Measurements from ENCODE around the gene ING4. TPM values are rescaled to one million over a fixed set of nuclear protein-coding genes. Genes with fewer than 3 reads are reported as not detected.

The ING4 gene
- total RNA-seq, 2 experiments from 2014 or later: 16.6 to 16.7 TPM

GRCh38 chr12:6700646-6701051 is 37.7 kb upstream of the ING4 start, which contains the start of gene PIANP:
PIANP (minus strand) TSS chr12:6700815; CDS start chr12:6698061, 2,754 bp downstream.
- CTCF ChIA-PET: interaction anchor here (2.7 kb wide), 1 partner anchor 23 kb away, joined by 10 read pairs; the partner anchor contains the start of gene COPS7A
- Mint-ChIP-seq H3K4me3 (peak within 1 kb of the TSS; percentile 63), H3K36me3 (ENCODE audit: low read depth) (no peaks in the 10 kb centered on the region), H3K4me1 (ENCODE audit: low read depth) (peaks cover 13% of the 10 kb centered on the region), H3K27me3 (peaks cover 52% of the 10 kb centered on the region), H3K27ac (no peak within 1 kb of the TSS), H3K9me3 (no peaks in the 10 kb centered on the region)
- intact Hi-C loops (cut with micrococcal nuclease): no loop called here
- POLR2A ChIA-PET: interaction anchor here (0.7 to 0.8 kb wide), 2 partner anchors 12 to 49 kb away, joined by 3 to 4 read pairs; partner anchors contain the start of gene ZNF384
- peak; percentile 49 for DNase-seq
- TF ChIP-seq CTCF (IDR thresholded peaks at IDR 0.05): no peak
- peak; percentile 73 for ATAC-seq

DNA sequence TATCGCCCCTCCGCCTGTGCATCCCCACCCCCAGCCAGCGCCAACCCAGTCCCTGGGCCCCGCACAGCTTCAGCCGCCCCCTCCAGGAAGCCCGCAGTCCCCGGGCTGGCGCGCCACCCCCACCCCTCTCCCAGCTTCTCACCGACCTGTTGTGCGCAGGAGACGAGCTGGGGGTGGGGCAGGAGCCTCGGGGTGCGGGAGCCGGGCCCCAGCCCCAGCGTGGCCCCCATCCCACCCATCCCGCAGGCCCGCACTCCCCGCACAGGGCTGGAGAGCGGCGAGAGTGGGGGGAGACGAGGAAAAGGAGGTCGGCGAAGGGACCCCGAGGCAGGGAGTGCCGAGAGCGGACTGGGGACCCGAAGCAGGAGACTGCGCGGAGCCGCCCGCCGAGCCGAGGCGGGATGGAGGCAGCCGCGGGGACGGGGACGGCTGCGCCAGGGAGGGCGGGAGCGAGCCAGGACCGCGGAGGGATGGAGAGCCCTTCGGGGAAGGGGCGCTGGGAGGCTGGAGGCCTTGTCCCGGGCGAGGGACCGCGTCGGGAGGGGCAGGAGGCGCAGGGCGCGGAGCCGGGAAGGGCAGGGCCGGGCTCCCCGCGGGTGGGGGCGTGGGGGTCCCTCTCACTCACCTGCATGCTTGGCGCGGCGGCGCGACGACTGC is 37.2 kb upstream of the ING4 start:
- Mint-ChIP-seq H3K4me1 (ENCODE audit: low read depth) (peaks cover 13% of the 10 kb centered on the region), H3K36me3 (ENCODE audit: low read depth) (no peaks in the 10 kb centered on the region), H3K27me3 (peaks cover 50% of the 10 kb centered on the region), H3K27ac (no peak overlapping the region), H3K9me3 (no peaks in the 10 kb centered on the region), H3K4me3 (peak overlapping the region; percentile 51)
- peak; percentile 46 for ATAC-seq
- no peak for TF ChIP-seq CTCF (IDR thresholded peaks at IDR 0.05)
- ChIA-PET CTCF (interaction anchor here (2.7 to 2.8 kb wide), 2 partner anchors 10 to 23 kb away, joined by 10 to 13 read pairs; partner anchors contain the start of genes COPS7A and ZNF384), POLR2A (interaction anchor here (0.8 kb wide), 1 partner anchor 11 kb away, joined by 4 read pairs; the partner anchor contains the start of gene ZNF384)
- intact Hi-C loops (cut with micrococcal nuclease): no loop called here
- DNase-seq: peak; percentile 33

GRCh38 chr12:6699259-6699988 is 36.5 kb upstream of the ING4 start:
- no peak for TF ChIP-seq CTCF (IDR thresholded peaks at IDR 0.05)
- Mint-ChIP-seq H3K4me1 (ENCODE audit: low read depth) (peaks cover 13% of the 10 kb centered on the region), H3K36me3 (ENCODE audit: low read depth) (no peaks in the 10 kb centered on the region), H3K4me3 (peak overlapping the region; percentile 51), H3K27ac (no peak overlapping the region), H3K27me3 (peaks cover 47% of the 10 kb centered on the region), H3K9me3 (no peaks in the 10 kb centered on the region)
- intact Hi-C loops (cut with micrococcal nuclease): no loop called here
- CTCF ChIA-PET: interaction anchor here (0.9 to 2.8 kb wide), 4 partner anchors 9 to 79 kb away, joined by 3 to 13 read pairs (median 6); partner anchors contain the start of genes COPS7A and ZNF384
- no peak for ATAC-seq
- DNase-seq: no peak
- POLR2A ChIA-PET: interaction anchor here (0.7 to 0.8 kb wide), 2 partner anchors 10 to 15 kb away, joined by 3 to 4 read pairs; partner anchors contain the start of gene ZNF384

GRCh38 chr12:6698352-6699046 is 35.6 kb upstream of the ING4 start:
- intact Hi-C loops (cut with micrococcal nuclease): no loop called here

More at GRCh38 chr12:6698352-6699046, 35.6 kb upstream of the ING4 start:
- Mint-ChIP-seq H3K4me1 (ENCODE audit: low read depth) (peaks cover 13% of the 10 kb centered on the region), H3K36me3 (ENCODE audit: low read depth) (no peaks in the 10 kb centered on the region), H3K27me3 (peaks cover 39% of the 10 kb centered on the region), H3K4me3 (no peak overlapping the region), H3K9me3 (no peaks in the 10 kb centered on the region), H3K27ac (no peak overlapping the region)
- ChIA-PET POLR2A (interaction anchor here (0.7 kb wide), 2 partner anchors 14 to 208 kb away, joined by 3 read pairs; no protein-coding TSS in a partner anchor), CTCF (interaction anchor here (0.9 to 2.8 kb wide), 5 partner anchors 9 to 78 kb away, joined by 3 to 13 read pairs (median 3); partner anchors contain the start of genes COPS7A and ZNF384)
- no peak for ATAC-seq
- DNase-seq: no peak
- TF ChIP-seq CTCF (IDR thresholded peaks at IDR 0.05): no peak
